Neural cell (in vitro differentiated cells): ENCODE data around the gene SLC28A1. TPM values are rescaled to one million over a fixed set of nuclear protein-coding genes. Genes with fewer than 3 reads are reported as not detected.

Experiments
- H2AFZ ChIP-seq: fragments of 200-600, 300-800 bp; sonication (generic), shearing (Covaris generic); 2 replicates; pipeline ENCODE4 v1.6.0; 2014; ENCODE audit warnings: low read depth, mild to moderate bottlenecking, antibody characterized with exemption, low read length, moderate library complexity
- H3F3A ChIP-seq: fragments of 200-600 bp; shearing (Covaris generic); 2 replicates; pipeline ENCODE4 v1.6.1; 2016; ENCODE audit warnings: mild to moderate bottlenecking, moderate library complexity, mixed read lengths, antibody characterized with exemption, low read length; ENCODE audit not compliant: insufficient read depth, poor library complexity, severe bottlenecking
- H3K27ac ChIP-seq: fragments of 200-600, 300-800 bp; sonication (generic), shearing (Covaris generic); 2 replicates; pipeline ENCODE4 v1.5.1; 2014; ENCODE audit warnings: mild to moderate bottlenecking, low read length, moderate library complexity
- H3K27me3 ChIP-seq: fragments of 300-800, 200-600 bp; sonication (generic), shearing (Covaris generic); 2 replicates; pipeline ENCODE4 v1.6.0; 2014; ENCODE audit warnings: mild to moderate bottlenecking, low read depth, low read length, moderate library complexity; ENCODE audit not compliant: insufficient read depth
- H3K36me3 ChIP-seq: fragments of 300-800, 200-600 bp; sonication (generic), shearing (Covaris generic); 2 replicates; pipeline ENCODE4 v1.5.1; 2014; ENCODE audit warnings: mild to moderate bottlenecking, antibody characterized with exemption, low read length, moderate library complexity; ENCODE audit not compliant: insufficient read depth
- H3K4me2 ChIP-seq: fragments of 300-800, 200-600 bp; sonication (generic), shearing (Covaris generic); 2 replicates; pipeline ENCODE4 v1.6.0; 2014; ENCODE audit warnings: mild to moderate bottlenecking, low read length
- H3K4me3 ChIP-seq: fragments of 300-800, 200-600 bp; sonication (generic), shearing (Covaris generic); 2 replicates; pipeline ENCODE4 v1.5.1; 2014; ENCODE audit warnings: mild to moderate bottlenecking, low read length, moderate library complexity
- H3K79me2 ChIP-seq: fragments of 200-600 bp; shearing (Covaris generic); replicated peaks from 2 replicates; pipeline ENCODE4 v1.6.0; 2014; ENCODE audit warnings: mild to moderate bottlenecking, low read length, moderate library complexity; ENCODE audit not compliant: insufficient read depth
- H3K9ac ChIP-seq: fragments of 300-800, 200-600 bp; sonication (generic), shearing (Covaris generic); 2 replicates; pipeline ENCODE4 v1.6.1; 2016; ENCODE audit warnings: mild to moderate bottlenecking, low read length, mixed read lengths
- H3K9me2 ChIP-seq: fragments of 200-600 bp; shearing (Covaris generic); 2 replicates; pipeline ENCODE4 v1.6.1; 2016; ENCODE audit warnings: mild to moderate bottlenecking, low read length, mixed read lengths; ENCODE audit not compliant: insufficient read depth
- H3K9me3 ChIP-seq: fragments of 200-600, 300-800 bp; sonication (generic), shearing (Covaris generic); 2 replicates; pipeline ENCODE4 v1.6.1; 2016; ENCODE audit warnings: mild to moderate bottlenecking, mixed run types, low read length, moderate library complexity, mixed read lengths
- H4K20me1 ChIP-seq: fragments of 200-600 bp; shearing (Covaris generic); 2 replicates; pipeline ENCODE4 v1.6.1; 2016; ENCODE audit warnings: mild to moderate bottlenecking, mixed run types; ENCODE audit not compliant: insufficient read depth
- EP300 ChIP-seq: fragments of 450-650 bp; conservative IDR thresholded peaks from 2 replicates; pipeline ENCODE4 v1.6.1; 2014; ENCODE audit warnings: antibody characterized with exemption, mild to moderate bottlenecking, moderate library complexity; ENCODE audit not compliant: poor library complexity, severe bottlenecking
- EZH2 ChIP-seq: fragments of 200-600, 300-800 bp; shearing (Covaris generic), sonication (generic); IDR thresholded peaks from 2 replicates; pipeline ENCODE4 v1.6.1; 2014; ENCODE audit warnings: antibody characterized with exemption, low read length, borderline replicate concordance, mild to moderate bottlenecking; ENCODE audit not compliant: insufficient read depth, poor library complexity, severe bottlenecking
- MXI1 ChIP-seq: fragments of 450-650 bp; conservative IDR thresholded peaks from 2 replicates; pipeline ENCODE4 v1.6.1; 2014; ENCODE audit warnings: antibody characterized with exemption, mild to moderate bottlenecking; ENCODE audit not compliant: poor library complexity, severe bottlenecking
- POLR2AphosphoS5 ChIP-seq: IDR thresholded peaks from 2 replicates; pipeline ENCODE4 v1.6.1; 2012
- RAD21 ChIP-seq: fragments of 450-650 bp; conservative IDR thresholded peaks from 2 replicates; pipeline ENCODE4 v1.6.1; 2014; ENCODE audit warnings: antibody characterized with exemption, mild to moderate bottlenecking, moderate library complexity
- SMC3 ChIP-seq: fragments of 450-650 bp; conservative IDR thresholded peaks from 2 replicates; pipeline ENCODE4 v1.6.1; 2014; ENCODE audit warnings: antibody characterized with exemption, mild to moderate bottlenecking, moderate library complexity; ENCODE audit not compliant: poor library complexity
- TAF1 ChIP-seq: IDR thresholded peaks from 2 replicates; pipeline ENCODE4 v1.6.1; 2012; ENCODE audit warnings: low read depth
- polyA plus RNA-seq: library from polyadenylated mRNA; depleted of rRNA; stranded (reverse); fragments of >200 nt; gene quantifications from 2 replicates; pipeline ENCODE4 v1.2.3, GENCODE V29; 2014
- TF ChIP-seq, protein P1 (sequence below): IDR thresholded peaks from 2 replicates; pipeline ENCODE4 v1.6.1; 2012; ENCODE audit warnings: borderline replicate concordance
- TF ChIP-seq, protein P2 (sequence below): fragments of 450-650 bp; IDR thresholded peaks from 2 replicates; pipeline ENCODE4 v1.5.1; 2014; ENCODE audit warnings: antibody characterized with exemption, mild to moderate bottlenecking, moderate library complexity; ENCODE audit not compliant: poor library complexity, severe bottlenecking

The SLC28A1 gene
- polyA plus RNA-seq, 1 donor from 2014 or later: not detected

DNA sequence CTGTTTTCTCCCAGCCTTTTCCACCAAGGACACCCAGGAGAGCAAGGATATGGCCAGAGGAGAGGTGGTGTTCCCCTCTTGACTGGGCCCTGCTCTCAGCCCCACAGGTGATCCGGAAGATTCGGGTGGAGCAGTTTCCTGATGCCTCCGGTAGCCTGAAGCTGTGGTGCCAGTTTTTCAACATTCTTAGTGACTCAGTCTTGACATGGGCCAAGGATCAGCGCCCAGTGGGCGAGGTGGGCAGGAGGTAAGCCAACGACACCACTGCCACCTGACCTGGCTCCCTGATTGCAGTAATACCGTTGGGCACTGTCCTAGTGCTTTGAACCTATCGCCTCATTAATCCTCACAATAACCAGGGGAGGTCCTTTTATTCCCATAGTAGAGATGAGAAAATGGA lies 25.3 kb upstream of the SLC28A1 start:
- H3K36me3 ChIP-seq: no peaks in the 10 kb centered on the region
- H3K9me3 ChIP-seq: no peaks in the 10 kb centered on the region

DNA sequence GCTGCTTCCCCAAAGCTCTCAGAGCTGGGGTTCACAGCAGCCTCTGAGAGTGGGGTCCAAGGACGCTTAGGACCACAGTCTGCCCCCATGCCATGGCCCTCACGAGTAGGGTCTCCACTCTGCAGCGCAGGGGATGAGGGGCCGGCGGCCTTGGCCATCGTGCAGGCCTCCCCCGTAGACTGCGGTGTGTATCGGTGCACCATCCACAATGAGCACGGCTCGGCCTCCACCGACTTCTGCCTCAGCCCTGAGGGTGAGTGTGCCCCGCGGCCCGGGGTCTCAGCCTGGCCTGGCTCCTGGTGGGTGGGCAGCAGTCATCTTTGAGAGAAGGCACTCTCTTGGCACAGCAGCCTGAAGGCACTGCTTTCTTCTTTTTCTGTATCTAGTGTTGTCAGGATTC lies 24.8 kb upstream of the SLC28A1 start:
- Histone ChIP-seq H2AFZ (no peak overlapping the region), H3K9ac (no peak overlapping the region), H3K79me2 (no peaks in the 10 kb centered on the region), H3K36me3 (no peaks in the 10 kb centered on the region), H3K9me2 (no peaks in the 10 kb centered on the region), H3K27ac (no peak overlapping the region), H3K4me2 (no peak overlapping the region), H4K20me1 (no peaks in the 10 kb centered on the region), H3F3A (no peaks in the 10 kb centered on the region), H3K9me3 (no peaks in the 10 kb centered on the region), H3K4me3 (no peak overlapping the region), H3K27me3 (no peaks in the 10 kb centered on the region)
- TF ChIP-seq POLR2AphosphoS5: no peak
- no peak for TF ChIP-seq TAF1
- TF ChIP-seq SMC3: no peak
- TF ChIP-seq RAD21: no peak
- no peak for TF ChIP-seq MXI1
- no peak for TF ChIP-seq EP300
- TF ChIP-seq, protein P1, sequence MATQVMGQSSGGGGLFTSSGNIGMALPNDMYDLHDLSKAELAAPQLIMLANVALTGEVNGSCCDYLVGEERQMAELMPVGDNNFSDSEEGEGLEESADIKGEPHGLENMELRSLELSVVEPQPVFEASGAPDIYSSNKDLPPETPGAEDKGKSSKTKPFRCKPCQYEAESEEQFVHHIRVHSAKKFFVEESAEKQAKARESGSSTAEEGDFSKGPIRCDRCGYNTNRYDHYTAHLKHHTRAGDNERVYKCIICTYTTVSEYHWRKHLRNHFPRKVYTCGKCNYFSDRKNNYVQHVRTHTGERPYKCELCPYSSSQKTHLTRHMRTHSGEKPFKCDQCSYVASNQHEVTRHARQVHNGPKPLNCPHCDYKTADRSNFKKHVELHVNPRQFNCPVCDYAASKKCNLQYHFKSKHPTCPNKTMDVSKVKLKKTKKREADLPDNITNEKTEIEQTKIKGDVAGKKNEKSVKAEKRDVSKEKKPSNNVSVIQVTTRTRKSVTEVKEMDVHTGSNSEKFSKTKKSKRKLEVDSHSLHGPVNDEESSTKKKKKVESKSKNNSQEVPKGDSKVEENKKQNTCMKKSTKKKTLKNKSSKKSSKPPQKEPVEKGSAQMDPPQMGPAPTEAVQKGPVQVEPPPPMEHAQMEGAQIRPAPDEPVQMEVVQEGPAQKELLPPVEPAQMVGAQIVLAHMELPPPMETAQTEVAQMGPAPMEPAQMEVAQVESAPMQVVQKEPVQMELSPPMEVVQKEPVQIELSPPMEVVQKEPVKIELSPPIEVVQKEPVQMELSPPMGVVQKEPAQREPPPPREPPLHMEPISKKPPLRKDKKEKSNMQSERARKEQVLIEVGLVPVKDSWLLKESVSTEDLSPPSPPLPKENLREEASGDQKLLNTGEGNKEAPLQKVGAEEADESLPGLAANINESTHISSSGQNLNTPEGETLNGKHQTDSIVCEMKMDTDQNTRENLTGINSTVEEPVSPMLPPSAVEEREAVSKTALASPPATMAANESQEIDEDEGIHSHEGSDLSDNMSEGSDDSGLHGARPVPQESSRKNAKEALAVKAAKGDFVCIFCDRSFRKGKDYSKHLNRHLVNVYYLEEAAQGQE: no peak
- TF ChIP-seq, protein P2, sequence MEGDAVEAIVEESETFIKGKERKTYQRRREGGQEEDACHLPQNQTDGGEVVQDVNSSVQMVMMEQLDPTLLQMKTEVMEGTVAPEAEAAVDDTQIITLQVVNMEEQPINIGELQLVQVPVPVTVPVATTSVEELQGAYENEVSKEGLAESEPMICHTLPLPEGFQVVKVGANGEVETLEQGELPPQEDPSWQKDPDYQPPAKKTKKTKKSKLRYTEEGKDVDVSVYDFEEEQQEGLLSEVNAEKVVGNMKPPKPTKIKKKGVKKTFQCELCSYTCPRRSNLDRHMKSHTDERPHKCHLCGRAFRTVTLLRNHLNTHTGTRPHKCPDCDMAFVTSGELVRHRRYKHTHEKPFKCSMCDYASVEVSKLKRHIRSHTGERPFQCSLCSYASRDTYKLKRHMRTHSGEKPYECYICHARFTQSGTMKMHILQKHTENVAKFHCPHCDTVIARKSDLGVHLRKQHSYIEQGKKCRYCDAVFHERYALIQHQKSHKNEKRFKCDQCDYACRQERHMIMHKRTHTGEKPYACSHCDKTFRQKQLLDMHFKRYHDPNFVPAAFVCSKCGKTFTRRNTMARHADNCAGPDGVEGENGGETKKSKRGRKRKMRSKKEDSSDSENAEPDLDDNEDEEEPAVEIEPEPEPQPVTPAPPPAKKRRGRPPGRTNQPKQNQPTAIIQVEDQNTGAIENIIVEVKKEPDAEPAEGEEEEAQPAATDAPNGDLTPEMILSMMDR: no peak
- TF ChIP-seq EZH2: no peak

More for the DNA sequence above, 25.3 kb upstream of the SLC28A1 start:
- TF ChIP-seq, protein P1: no peak
- TF ChIP-seq SMC3 (no peak), TAF1 (no peak), EP300 (no peak)
- TF ChIP-seq, protein P2: no peak
- H3K27ac ChIP-seq: no peak overlapping the region
- no peak overlapping the region for H2AFZ ChIP-seq
- H3F3A ChIP-seq: no peaks in the 10 kb centered on the region
- no peaks in the 10 kb centered on the region for H4K20me1 ChIP-seq
- H3K27me3 ChIP-seq: no peaks in the 10 kb centered on the region
- H3K9ac ChIP-seq: no peak overlapping the region
- no peaks in the 10 kb centered on the region for H3K9me2 ChIP-seq
- no peaks in the 10 kb centered on the region for H3K79me2 ChIP-seq
- no peak overlapping the region for H3K4me2 ChIP-seq
- H3K4me3 ChIP-seq: no peak overlapping the region
